IPS-20b (cell line): Measurements from ENCODE around the gene CAPN8.
A peak's percentile ranks its signal among the peaks of the same experiment; 100 is the strongest.

ENCODE experiments used
- H3K27ac ChIP-seq: one replicate; pipeline ENCODE4 v1.5.1; 2013; ENCODE audit warnings: low read length
- H3K27me3 ChIP-seq: 2 replicates; pipeline ENCODE4 v1.6.1; 2013; ENCODE audit warnings: mild to moderate bottlenecking, low read length, inconsistent platforms; ENCODE audit not compliant: insufficient read depth
- H3K36me3 ChIP-seq: 2 replicates; pipeline ENCODE4 v1.6.1; 2013; ENCODE audit warnings: low read depth, mild to moderate bottlenecking, inconsistent platforms, low read length, moderate library complexity; ENCODE audit not compliant: insufficient read depth
- H3K4me1 ChIP-seq: 2 replicates; pipeline ENCODE4 v1.6.1; 2013; ENCODE audit warnings: mild to moderate bottlenecking, control low read depth, inconsistent platforms, low read length, moderate library complexity; ENCODE audit not compliant: insufficient read depth
- H3K4me3 ChIP-seq: 2 replicates; pipeline ENCODE4 v1.5.1; 2013; ENCODE audit warnings: mild to moderate bottlenecking, low read length, inconsistent platforms
- H3K9ac ChIP-seq: 2 replicates; pipeline ENCODE4 v1.6.1; 2013; ENCODE audit warnings: low read depth, mild to moderate bottlenecking, inconsistent platforms, low read length, moderate library complexity
- H3K9me3 ChIP-seq: 2 replicates; pipeline ENCODE4 v1.6.1; 2013; ENCODE audit warnings: mild to moderate bottlenecking, low read depth, low read length, inconsistent platforms; ENCODE audit not compliant: insufficient read depth

Gene CAPN8

GRCh38 chr1:223708651-223709268 lies 43.3 kb upstream of the CAPN8 start:
- Histone ChIP-seq H3K9me3 (no peaks in the 10 kb centered on the region), H3K27ac (no peak overlapping the region), H3K36me3 (no peaks in the 10 kb centered on the region), H3K4me3 (no peak overlapping the region), H3K4me1 (no peaks in the 10 kb centered on the region), H3K9ac (no peak overlapping the region), H3K27me3 (peaks cover 24% of the 10 kb centered on the region)

GRCh38 chr1:223708001-223708359 lies 42.5 kb upstream of the CAPN8 start:
- Histone ChIP-seq H3K9me3 (no peaks in the 10 kb centered on the region), H3K27me3 (peaks cover 16% of the 10 kb centered on the region), H3K4me1 (no peaks in the 10 kb centered on the region; the same call in 1 of the 2 replicates), H3K27ac (no peak overlapping the region), H3K4me3 (no peak overlapping the region), H3K9ac (no peak overlapping the region), H3K36me3 (no peaks in the 10 kb centered on the region)

DNA sequence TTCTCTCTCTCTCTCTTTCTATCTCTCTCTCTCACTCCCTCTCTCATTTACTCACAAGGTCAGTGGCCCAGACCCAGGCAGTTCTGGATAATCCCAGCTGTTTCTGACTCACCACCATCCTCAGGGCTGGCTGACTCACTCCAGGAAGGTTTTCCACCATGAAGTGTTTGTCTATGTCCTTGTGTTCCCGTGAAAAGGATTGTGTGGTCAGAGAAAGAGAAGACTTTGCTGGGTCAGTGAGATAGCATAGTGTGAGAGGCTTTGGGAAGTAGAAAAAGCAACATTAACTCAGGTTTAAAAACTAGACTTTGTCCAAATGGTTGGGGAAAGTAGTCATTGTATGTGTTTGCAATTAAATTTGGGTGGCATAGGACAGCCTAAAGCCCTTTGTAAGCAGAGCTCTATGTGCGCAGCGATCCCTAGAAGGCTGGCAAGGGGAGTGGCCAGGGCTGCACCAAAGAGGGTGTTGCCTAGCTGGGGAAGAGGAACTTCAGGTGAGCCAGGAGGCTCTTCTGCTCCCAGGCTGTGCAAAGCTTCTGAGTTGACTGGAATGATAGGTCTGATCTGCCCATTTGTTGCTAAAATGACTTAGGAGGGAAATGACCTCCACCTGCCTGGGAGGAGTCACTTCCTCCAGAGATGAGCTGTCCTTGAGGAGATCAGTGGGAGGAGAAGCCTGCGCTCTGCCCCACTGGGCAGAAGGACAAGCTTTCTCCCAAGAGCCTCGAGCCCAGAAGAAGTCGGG lies 41.9 kb upstream of the CAPN8 start:
- no peaks in the 10 kb centered on the region; the same call in 1 of the 2 replicates for H3K4me1 ChIP-seq
- H3K27ac ChIP-seq: no peak overlapping the region
- no peak overlapping the region for H3K9ac ChIP-seq

DNA sequence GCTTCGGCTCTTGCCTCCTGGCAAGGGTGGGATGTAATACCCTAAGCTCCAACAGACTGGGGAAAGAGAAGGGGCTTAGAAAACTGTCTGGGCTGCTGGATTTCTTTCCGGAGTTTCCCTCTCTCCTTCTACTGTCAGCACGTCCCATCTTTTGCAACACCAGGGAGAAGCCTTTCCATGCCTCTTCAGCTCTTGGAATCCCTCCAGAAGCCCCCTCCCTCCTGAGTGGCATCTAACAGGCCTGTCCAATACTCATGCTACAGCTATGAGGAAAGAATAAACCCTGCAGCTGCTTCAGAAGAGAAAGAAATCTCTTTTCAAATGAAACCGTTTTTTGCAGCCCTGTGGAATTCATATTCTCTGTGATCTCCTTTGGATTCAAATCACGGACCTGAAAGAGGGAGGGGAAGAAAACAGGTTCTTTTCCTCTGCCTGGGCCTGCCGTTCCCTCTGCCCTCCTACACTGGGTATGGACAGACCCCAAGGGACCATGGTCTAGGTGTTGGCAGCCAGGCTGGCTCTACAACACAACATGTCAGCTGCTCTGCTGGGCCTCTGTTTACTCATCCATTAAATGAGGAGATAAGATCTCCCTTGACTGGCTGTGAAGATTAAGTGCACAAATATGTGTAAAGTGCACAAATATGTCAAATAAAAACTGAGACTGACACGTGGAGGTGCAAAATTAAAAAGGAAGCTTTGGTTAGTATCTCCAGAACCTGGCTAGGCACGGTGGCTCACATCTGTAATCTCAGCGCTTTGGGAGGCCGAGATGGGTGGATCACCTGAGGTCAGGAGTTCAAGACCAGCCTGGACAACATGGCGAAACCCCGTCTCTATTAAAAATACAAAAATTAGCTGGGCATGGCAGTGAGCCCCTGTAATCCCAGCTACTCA lies 40.8 kb upstream of the CAPN8 start:
- Histone ChIP-seq H3K4me3 (no peak overlapping the region), H3K4me1 (no peaks in the 10 kb centered on the region; the same call in none of the 2 replicates), H3K27ac (no peak overlapping the region), H3K9me3 (no peaks in the 10 kb centered on the region), H3K36me3 (no peaks in the 10 kb centered on the region), H3K27me3 (peaks cover 5% of the 10 kb centered on the region; the same call in 1 of the 2 replicates), H3K9ac (no peak overlapping the region)

More for the DNA sequence above, 41.9 kb upstream of the CAPN8 start:
- Histone ChIP-seq H3K9me3 (no peaks in the 10 kb centered on the region), H3K36me3 (no peaks in the 10 kb centered on the region), H3K27me3 (peaks cover 13% of the 10 kb centered on the region), H3K4me3 (no peak overlapping the region)

- H3K9ac ChIP-seq: no peak overlapping the region
- no peaks in the 10 kb centered on the region; the same call in none of the 2 replicates for H3K4me1 ChIP-seq
- H3K27ac ChIP-seq: no peak overlapping the region
Measured at GRCh38 chr1:223704921-223705878, 39.7 kb upstream of the CAPN8 start.

DNA sequence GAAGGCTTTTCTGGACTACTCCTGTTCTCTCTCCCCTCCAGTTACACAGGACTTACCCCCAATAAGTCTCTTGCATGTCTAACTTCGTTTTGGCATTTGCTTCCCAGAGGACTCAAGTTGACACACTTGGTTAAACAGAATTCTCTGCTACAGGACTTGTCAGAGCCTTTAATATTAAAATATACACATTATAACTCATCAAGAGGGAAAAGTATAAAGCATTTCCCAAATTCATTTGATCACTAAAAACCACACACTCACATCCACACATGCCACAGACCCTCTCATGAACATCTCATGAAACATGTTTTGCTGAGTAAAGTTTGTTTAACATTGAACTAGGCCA lies 38.1 kb upstream of the CAPN8 start:
- Histone ChIP-seq H3K27me3 (no peaks in the 10 kb centered on the region), H3K27ac (no peak overlapping the region), H3K9me3 (no peaks in the 10 kb centered on the region), H3K4me3 (no peak overlapping the region), H3K4me1 (no peaks in the 10 kb centered on the region; the same call in none of the 2 replicates), H3K36me3 (no peaks in the 10 kb centered on the region), H3K9ac (no peak overlapping the region)

More at GRCh38 chr1:223704921-223705878, 39.7 kb upstream of the CAPN8 start:
- Histone ChIP-seq H3K4me3 (no peak overlapping the region), H3K9me3 (no peaks in the 10 kb centered on the region), H3K27me3 (no peaks in the 10 kb centered on the region), H3K36me3 (no peaks in the 10 kb centered on the region)

DNA sequence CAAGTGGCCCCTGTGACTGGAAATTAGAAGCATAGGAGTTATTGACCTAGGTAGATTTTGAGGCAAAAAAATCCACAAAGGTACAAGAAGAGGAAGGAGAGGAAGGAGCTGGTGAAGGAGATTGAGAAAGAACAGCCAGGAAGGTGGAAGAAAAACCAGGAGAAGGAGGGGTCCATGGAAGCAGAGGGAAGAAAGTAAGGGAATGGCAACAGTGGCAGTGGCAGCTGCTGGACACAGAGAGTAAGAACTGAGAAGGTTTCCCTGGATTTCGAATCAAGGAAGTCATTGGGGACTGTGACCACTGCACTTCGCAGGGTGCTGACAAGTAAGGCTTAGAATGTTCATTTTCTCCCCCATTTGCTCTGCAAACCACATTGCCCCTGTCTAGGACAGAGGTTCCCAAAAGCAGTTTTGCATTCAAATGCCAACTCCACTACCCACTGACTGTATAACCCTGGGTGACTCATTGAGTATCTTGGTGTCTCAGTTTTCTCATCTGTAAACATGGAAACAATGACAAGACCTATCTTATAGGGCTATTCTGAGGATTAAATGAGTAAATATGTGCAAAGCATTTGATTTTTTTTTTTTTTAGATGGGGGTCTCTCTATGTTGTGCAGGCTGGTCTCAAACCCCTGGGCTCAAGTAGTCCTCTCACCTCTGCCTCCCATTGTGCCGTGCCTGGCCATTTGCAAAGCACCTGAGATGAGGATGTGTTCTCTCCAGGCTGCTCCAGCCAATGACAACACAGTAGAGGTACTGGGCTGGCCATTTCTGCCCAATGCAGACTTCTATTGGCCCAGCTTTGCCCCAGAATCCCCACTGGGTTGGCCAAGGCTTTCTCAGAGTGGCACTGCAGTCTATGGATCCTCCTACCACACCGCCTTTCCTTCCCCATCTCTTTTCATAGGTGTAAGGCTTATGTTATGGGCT lies 37.5 kb upstream of the CAPN8 start:
- Histone ChIP-seq H3K36me3 (no peaks in the 10 kb centered on the region), H3K4me3 (no peak overlapping the region), H3K27ac (no peak overlapping the region), H3K9me3 (no peaks in the 10 kb centered on the region), H3K27me3 (no peaks in the 10 kb centered on the region), H3K9ac (no peak overlapping the region), H3K4me1 (no peaks in the 10 kb centered on the region; the same call in none of the 2 replicates)

DNA sequence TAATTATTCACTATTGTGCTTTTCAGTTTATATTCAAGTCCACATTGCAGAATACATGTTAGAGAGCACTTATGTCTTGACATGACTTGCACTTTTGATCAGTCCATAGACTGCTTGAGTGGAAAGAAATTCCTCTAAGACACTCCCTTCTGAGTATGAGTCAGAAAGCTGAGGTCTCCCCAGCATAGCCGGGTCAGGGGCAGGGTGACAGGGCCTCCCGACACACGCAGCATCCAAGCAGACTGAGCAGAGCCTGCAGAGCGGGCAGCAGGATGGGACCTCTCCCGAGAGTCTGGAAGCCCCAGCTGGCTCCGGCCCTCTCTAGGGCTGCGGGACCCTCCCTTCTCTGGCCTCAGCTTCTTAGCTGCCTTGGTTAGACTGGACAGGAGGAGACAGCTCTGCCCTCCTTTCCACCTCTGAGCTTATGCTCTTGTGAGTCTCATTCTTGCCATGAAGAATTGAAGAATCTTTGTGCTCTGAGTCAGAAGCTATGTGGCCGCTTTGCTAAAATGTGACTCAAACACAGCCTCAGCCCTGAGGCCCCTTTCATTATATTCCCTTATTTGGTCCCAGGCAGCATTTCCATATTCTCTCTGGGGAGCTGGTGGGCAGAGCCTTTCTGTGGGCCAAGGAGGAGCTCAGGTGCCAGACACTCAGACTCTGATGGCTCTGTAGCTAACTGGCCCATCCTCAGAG lies 35.6 kb upstream of the CAPN8 start:
- no peaks in the 10 kb centered on the region for H3K27me3 ChIP-seq
- no peak overlapping the region for H3K4me3 ChIP-seq
- H3K27ac ChIP-seq: no peak overlapping the region
- H3K36me3 ChIP-seq: no peaks in the 10 kb centered on the region
- H3K4me1 ChIP-seq: no peaks in the 10 kb centered on the region; the same call in none of the 2 replicates
- H3K9me3 ChIP-seq: no peaks in the 10 kb centered on the region
- H3K9ac ChIP-seq: peak overlapping the region; percentile 34; the same call in 1 of the 2 replicates

- no peaks in the 10 kb centered on the region for H3K9me3 ChIP-seq
- no peaks in the 10 kb centered on the region; the same call in none of the 2 replicates for H3K4me1 ChIP-seq
- no peaks in the 10 kb centered on the region for H3K27me3 ChIP-seq
- H3K36me3 ChIP-seq: no peaks in the 10 kb centered on the region
- H3K27ac ChIP-seq: no peak overlapping the region
- no peak overlapping the region for H3K4me3 ChIP-seq
- H3K9ac ChIP-seq: no peak overlapping the region
Measured at GRCh38 chr1:223700388-223700918, 35.0 kb upstream of the CAPN8 start.
